Heart left ventricle (tissue), 16 donors: ENCODE data around the gene SEZ6L. TPM values are rescaled to one million over a fixed set of nuclear protein-coding genes. Genes with fewer than 3 reads are reported as not detected.

Experiments
- ATAC-seq, 4 donors: fragments of 200-7000 bp; cut with Tn5 transposase; one replicate each; pipeline ENCODE4 v1.9.1; 2020 to 2022; ENCODE audit warnings: moderate library complexity in 4 of 4, mild to moderate bottlenecking in 3 of 4, moderate number of reproducible peaks in 1 of 4
- DNase-seq, 5 donors: peaks; one replicate each; pipeline ENCODE4 v3.0.0-alpha.2; 2020
- H3K27ac ChIP-seq, 12 donors: fragments of 200-600 bp; sonication (generic) in 4 of 12; one replicate each; pipeline versions ENCODE4 v1.5.0 to v1.8.0; 2016 to 2022; ENCODE audit warnings: mild to moderate bottlenecking in 2 of 12
- H3K27me3 ChIP-seq, 9 donors: fragments of 200-600 bp; sonication (generic) in 2 of 9; one replicate each; pipeline versions ENCODE4 v1.5.1 to v1.8.0; 2016 to 2022; ENCODE audit warnings: mild to moderate bottlenecking in 3 of 9
- H3K36me3 ChIP-seq, 9 donors: fragments of 200-600 bp; sonication (generic) in 2 of 9; one replicate each; pipeline versions ENCODE4 v1.5.0 to v1.8.0; 2018 to 2022; ENCODE audit warnings: mild to moderate bottlenecking in 2 of 9
- H3K4me1 ChIP-seq, 12 donors: fragments of 200-600 bp; sonication (generic) in 4 of 12; one replicate each; pipeline versions ENCODE4 v1.5.0 to v1.8.0; 2016 to 2022; ENCODE audit warnings: mild to moderate bottlenecking in 3 of 12
- H3K4me3 ChIP-seq, 12 donors: fragments of 200-600 bp; sonication (generic) in 4 of 12; one replicate each; pipeline versions ENCODE4 v1.5.0 to v1.8.0; 2017 to 2022; ENCODE audit warnings: mild to moderate bottlenecking in 9 of 12, moderate library complexity in 4 of 12
- H3K9me3 ChIP-seq, 12 donors: fragments of 200-600 bp; sonication (generic) in 4 of 12; one replicate each; pipeline versions ENCODE4 v1.5.0 to v1.8.0; 2016 to 2022; ENCODE audit warnings: mild to moderate bottlenecking in 1 of 12
- CTCF ChIP-seq, 12 donors: fragments of 200-600 bp; sonication (generic) in 4 of 12; IDR thresholded peaks; one replicate each; pipeline versions ENCODE4 v1.5.0 to v1.8.0; 2018 to 2022; ENCODE audit warnings: antibody characterized with exemption in 12 of 12, mild to moderate bottlenecking in 5 of 12
- POLR2A ChIP-seq, 2 donors: fragments of 450-650 bp; IDR thresholded peaks; one replicate each; pipeline ENCODE4 v1.6.1; 2017; ENCODE audit warnings: antibody characterized with exemption in 2 of 2, mild to moderate bottlenecking in 2 of 2, moderate library complexity in 2 of 2
- WGBS, 4 donors: extraction: QIAGEN DNeasy Blood & Tissue Kit in 2 of 4; methylation state at CpG; one replicate each; pipeline versions ENCODE4 v1.1.5 to v1.1.7; 2013 to 2018; 5-methylcytosine and 5-hydroxymethylcytosine counted together
- intact Hi-C, 10 donors: fragments of 100-400 bp; cut with DNase I; formaldehyde crosslinking; loops; one replicate each; pipeline versions ENCODE4 v1.11.1 to v1.14.2; 2022
- polyA plus RNA-seq, 2 donors: library from polyadenylated mRNA; stranded (reverse); fragments of 200-250 nt; gene quantifications; one replicate each; pipeline ENCODE4 v1.2.3, GENCODE V29; 2013
- total RNA-seq, 9 donors: library from RNA; depleted of rRNA in 2 of 9; stranded (reverse); fragments of >200 nt in 2 of 9; fragmentation: NEBNext Ultra II Directional in 3 of 9; extraction: Animal tissue kit (Norgen Biotek cat#: 25700) in 3 of 9; gene quantifications; one replicate each; pipeline versions ENCODE4 v1.1.0 to v1.2.4, GENCODE V29; 2016 to 2023
- donor health status: ischemic (EF 13 %, LVEDD 7.1; RV severe dilation, severe dysfunction).
- donor health status: healthy with polysubstance abuse.
- donor health status: DM: no; HTN: yes; CAD: no.
- donor health status: DM: no; HTN: no; CAD: no.
- donor health status: ischemic (EF 25% LVEDD 6.9; RV normal size, moderate dysfunction).
- donor health status: ischemic (EF 25% LVEDD 5.7; RV mildly dilated, moderate dysfunction).
- donor health status: healthy.
- donor health status: DM: yes; HTN: yes; CAD: no.
- donor health status: ischemic (EF 35%, LVEDD 5.7; RV mildly dilated, moderate dysfunction).
- donor health status: nonischemic (EF 11% LVEDD 7.7; RV severe dilation, severe dysfunction).
- donor health status: DM: yes; HTN: yes; CAD: no.
- donor health status: PGD.
- donor health status: ischemic (EF 29% LVEDD 5.4; RV normal size, mild dysfunction).
- donor health status: nonischemic (EF 23%, LVEDD 6.1; RV moderate dilation, normal function).

SEZ6L gene
- total and polyA plus RNA-seq, 11 donors, result 0.04 to 1.6 (median 0.17) TPM; not detected in 2

GRCh38 chr22:26267856-26268255 lies 98.6 kb downstream of the SEZ6L start:
- intact Hi-C loops, result loop anchor here in 1 of 10 donors (10.0 kb wide), 1 partner anchor 63 kb away; no protein-coding TSS in a partner anchor
- no peak for DNase-seq
- H3K36me3 ChIP-seq, result no peaks in the 10 kb centered on the region
- H3K4me3 ChIP-seq, result no peak overlapping the region
- TF ChIP-seq CTCF (IDR thresholded peaks at IDR 0.05), result no peak
- peaks cover 0 to 50% (median 5%) of the 10 kb centered on the region in 9 donors for H3K27me3 ChIP-seq
- WGBS, 4 donors, result 41 to 59% (median 43%) methylated on average over 1 of the region's 1 CpG
- ATAC-seq, result no peak
- H3K27ac ChIP-seq, result no peak overlapping the region
- H3K9me3 ChIP-seq, result no peaks in the 10 kb centered on the region
- H3K4me1 ChIP-seq, result no peaks in the 10 kb centered on the region

GRCh38 chr22:26269572-26269971 lies 100.3 kb downstream of the SEZ6L start:
- 46 to 52% (median 49%) methylated on average over 7 of the region's 7 CpGs for WGBS, 4 donors
- Histone ChIP-seq H3K4me3 (no peak overlapping the region), H3K27me3 (peaks cover 0 to 54% (median 2%) of the 10 kb centered on the region in 9 donors), H3K9me3 (no peaks in the 10 kb centered on the region), H3K27ac (no peak overlapping the region), H3K36me3 (no peaks in the 10 kb centered on the region), H3K4me1 (no peaks in the 10 kb centered on the region)
- ATAC-seq, result no peak
- TF ChIP-seq POLR2A (IDR thresholded peaks at IDR 0.05) (no peak), CTCF (IDR thresholded peaks at IDR 0.05) (no peak)
- no peak for DNase-seq
- intact Hi-C loops, result loop anchor here in 1 of 10 donors (10.0 kb wide), 1 partner anchor 65 kb away; no protein-coding TSS in a partner anchor

GRCh38 chr22:26271427-26271826 lies 102.2 kb downstream of the SEZ6L start:
- no peaks in the 10 kb centered on the region for H3K4me1 ChIP-seq
- no peak for TF ChIP-seq POLR2A (IDR thresholded peaks at IDR 0.05)
- TF ChIP-seq CTCF (IDR thresholded peaks at IDR 0.05), result no peak
- no peak for ATAC-seq
- DNase-seq, result no peak
- intact Hi-C loops, result no loop called here
- no peaks in the 10 kb centered on the region for H3K36me3 ChIP-seq
- H3K9me3 ChIP-seq, result no peaks in the 10 kb centered on the region
- no peak overlapping the region for H3K4me3 ChIP-seq
- WGBS, 4 donors, result 57 to 64% (median 61%) methylated on average over 6 of the region's 6 CpGs
- peaks cover 0 to 53% (median 0%) of the 10 kb centered on the region in 9 donors for H3K27me3 ChIP-seq
- no peak overlapping the region for H3K27ac ChIP-seq

- TF ChIP-seq POLR2A (IDR thresholded peaks at IDR 0.05) (no peak), CTCF (IDR thresholded peaks at IDR 0.05) (no peak)
- no peak for DNase-seq
- Histone ChIP-seq H3K4me1 (no peaks in the 10 kb centered on the region), H3K27me3 (peaks cover 0 to 38% (median 0%) of the 10 kb centered on the region in 9 donors), H3K36me3 (no peaks in the 10 kb centered on the region), H3K27ac (no peak overlapping the region), H3K9me3 (no peaks in the 10 kb centered on the region), H3K4me3 (no peak overlapping the region)
- ATAC-seq, result no peak
- intact Hi-C loops, result no loop called here
- 74 to 81% (median 77%) methylated on average over 10 to 12 of the region's 12 CpGs for WGBS, 4 donors
These were observed 103.9 kb downstream of the SEZ6L start for GRCh38 chr22:26273011-26273675.
